Medulla oblongata (tissue), 1 donor: ENCODE measurements around the gene MYBPC3.
"Not testable (repeated sequence)": the region's sequence is repeated elsewhere in the genome, so short reads cannot be mapped to it uniquely, and the experiment has no call there.

Experiments used
- DNase-seq: peaks from one replicate; pipeline ENCODE4 v3.0.0-alpha.2; 2015; ENCODE audit errors: extremely low spot score

MYBPC3 gene

GRCh38 chr11:47318166-47318565, 34.3 kb downstream of the MYBPC3 start:
- DNase-seq, result no peak

- no peak for DNase-seq
These were observed 35.3 kb downstream of the MYBPC3 start for GRCh38 chr11:47317064-47317828.

GRCh38 chr11:47316501-47316900, 36.0 kb downstream of the MYBPC3 start:
- DNase-seq, result not testable (repeated sequence)

GRCh38 chr11:47314992-47315391, 37.5 kb downstream of the MYBPC3 start:
- no peak for DNase-seq

GRCh38 chr11:47308050-47308823, 44.3 kb downstream of the MYBPC3 start:
- no peak for DNase-seq

GRCh38 chr11:47306484-47306844, 46.0 kb downstream of the MYBPC3 start:
- no peak for DNase-seq

- peak; percentile 69 for DNase-seq
These were observed 46.6 kb downstream of the MYBPC3 start for GRCh38 chr11:47305734-47306483.

- no peak for DNase-seq
These were observed 49.6 kb downstream of the MYBPC3 start for GRCh38 chr11:47302853-47303252.

GRCh38 chr11:47299078-47299477, 53.4 kb downstream of the MYBPC3 start:
- DNase-seq, result no peak

- no peak for DNase-seq
These were observed 56.5 kb downstream of the MYBPC3 start for GRCh38 chr11:47296045-47296444.

GRCh38 chr11:47295385-47295784, 57.1 kb downstream of the MYBPC3 start:
- DNase-seq, result no peak

GRCh38 chr11:47289856-47290255, 62.6 kb downstream of the MYBPC3 start:
- DNase-seq, result no peak

- DNase-seq, result no peak
These were observed 64.4 kb downstream of the MYBPC3 start for GRCh38 chr11:47288066-47288465.

- no peak for DNase-seq
These were observed 66.3 kb downstream of the MYBPC3 start for GRCh38 chr11:47285969-47286770.

- no peak for DNase-seq
These were observed 68.4 kb downstream of the MYBPC3 start for GRCh38 chr11:47284151-47284550.

GRCh38 chr11:47282462-47282861, 70.0 kb downstream of the MYBPC3 start:
- no peak for DNase-seq
